HG03432 (cell line): ENCODE results near the gene ADGRG1.

Experiments used
- ATAC-seq: cut with Tn5 transposase; IDR thresholded peaks from one replicate; pipeline ENCODE4 v1.9.1; 2021; ENCODE audit warnings: mild to moderate bottlenecking, moderate library complexity; ENCODE audit not compliant: unreplicated experiment

The ADGRG1 gene

DNA sequence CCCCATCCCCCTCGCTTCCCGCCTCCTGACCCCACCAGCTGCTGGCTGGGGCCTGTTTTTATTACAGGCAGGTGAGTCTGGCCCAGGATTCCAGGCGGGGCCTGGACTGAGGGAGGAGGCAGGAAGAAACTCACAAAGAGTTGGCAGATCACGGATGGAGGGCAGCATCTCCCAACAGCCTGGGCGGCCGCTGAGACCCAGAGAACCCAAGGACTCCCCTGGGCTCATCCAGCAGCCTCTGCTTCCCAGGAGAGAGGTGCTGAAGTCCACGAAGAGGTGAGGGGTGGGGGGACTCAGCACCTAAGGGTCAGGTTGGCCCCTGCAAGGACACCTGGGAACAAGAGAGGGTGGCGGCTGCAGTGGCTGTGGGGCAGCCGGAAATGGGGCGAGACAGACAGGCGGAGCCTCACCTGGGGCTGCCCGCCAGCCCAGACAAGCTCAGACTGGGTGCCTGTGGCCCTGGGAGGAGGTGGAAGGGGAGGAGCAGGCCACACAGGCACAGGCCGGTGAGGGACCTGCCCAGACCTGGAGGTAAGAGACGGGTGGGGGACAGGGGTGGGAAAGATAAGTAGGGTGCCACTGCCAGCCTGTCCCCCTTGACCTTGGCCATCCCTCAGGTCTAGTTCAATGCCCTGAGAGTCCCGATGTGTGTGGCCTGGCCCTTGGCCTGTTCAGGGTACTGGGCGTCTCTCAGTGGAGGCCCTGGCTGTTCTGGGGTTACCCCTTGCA is 8.7 kb upstream of the ADGRG1 start:
- no peak for ATAC-seq

DNA sequence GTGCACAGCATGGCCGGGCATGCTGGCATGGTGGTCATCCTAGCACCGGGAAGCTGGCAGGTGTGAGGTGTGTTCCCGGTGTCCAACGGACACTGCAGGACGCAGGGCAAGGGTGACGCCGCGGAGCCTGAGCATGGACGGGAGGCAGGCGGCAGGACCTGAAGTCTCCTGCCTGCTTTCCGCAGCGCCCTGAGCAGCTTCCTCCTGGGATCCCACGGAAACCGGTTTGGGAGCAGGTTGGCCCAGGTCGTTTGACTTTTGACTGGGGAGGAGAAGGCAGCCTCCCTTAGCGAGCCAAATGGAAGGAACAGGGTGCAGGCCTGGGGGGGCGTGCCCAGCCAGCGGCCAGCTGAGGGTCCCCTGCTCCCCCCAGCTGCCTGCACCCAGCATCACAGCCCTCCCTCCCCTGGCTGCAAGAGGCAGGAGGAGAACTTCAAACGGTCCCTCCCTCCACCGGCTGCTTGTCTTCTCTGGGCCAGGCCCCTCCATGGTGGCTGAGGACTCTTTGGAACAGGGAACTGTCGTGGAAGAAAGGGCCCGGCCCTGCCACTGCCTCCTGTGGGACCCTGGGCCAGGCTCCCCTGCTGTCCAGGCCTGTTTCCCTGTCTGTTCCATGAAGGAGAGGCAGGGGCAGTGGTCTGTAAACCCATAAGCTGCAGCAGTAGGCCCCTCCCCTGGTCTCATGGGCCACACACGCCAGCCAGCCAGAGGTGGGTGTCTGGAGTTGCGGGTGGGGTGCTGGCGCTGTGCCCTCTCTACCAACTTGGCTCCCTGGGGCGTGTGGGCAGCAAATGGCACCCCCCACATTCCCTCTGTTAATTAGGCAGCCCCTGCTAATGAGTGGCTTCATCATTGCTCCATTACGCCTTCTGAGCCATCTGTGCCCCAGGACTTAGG is 7.8 kb upstream of the ADGRG1 start:
- ATAC-seq: no peak

DNA sequence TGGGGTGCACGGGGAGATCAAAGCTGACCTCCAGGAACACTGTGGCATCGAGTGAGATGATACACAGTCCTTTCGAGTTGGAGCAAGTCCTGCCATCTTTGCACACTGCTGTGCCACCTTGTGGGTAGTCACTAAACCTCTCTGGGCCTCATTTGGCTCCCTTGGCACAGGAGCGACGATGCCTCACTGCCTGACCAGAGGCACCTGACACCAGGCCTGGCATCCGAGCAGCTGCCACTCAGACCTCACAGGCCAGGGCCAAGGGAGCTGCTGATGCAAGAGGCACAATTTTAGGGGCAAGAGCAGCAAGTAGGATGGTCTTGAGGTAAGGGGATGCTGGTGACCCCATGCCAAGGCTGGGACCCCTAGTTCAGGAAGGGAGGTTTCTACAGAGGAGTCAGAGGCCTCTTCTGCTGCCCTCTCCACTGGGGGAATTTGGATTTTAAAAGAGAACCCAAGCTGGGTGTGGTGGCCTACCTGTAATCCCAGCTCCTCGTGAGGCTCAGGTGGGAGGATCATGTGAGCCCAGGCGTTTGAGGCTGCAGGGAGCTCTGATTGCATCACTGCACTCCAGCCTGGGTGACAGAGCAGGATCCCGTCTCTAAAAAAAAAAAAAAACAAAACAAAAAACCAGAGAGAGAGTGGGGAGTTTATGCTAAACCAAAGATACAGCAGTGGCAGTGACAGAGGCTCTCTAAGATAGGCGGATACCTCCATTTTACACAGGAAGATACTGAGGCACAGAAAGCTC is 6.7 kb upstream of the ADGRG1 start:
- no peak for ATAC-seq

DNA sequence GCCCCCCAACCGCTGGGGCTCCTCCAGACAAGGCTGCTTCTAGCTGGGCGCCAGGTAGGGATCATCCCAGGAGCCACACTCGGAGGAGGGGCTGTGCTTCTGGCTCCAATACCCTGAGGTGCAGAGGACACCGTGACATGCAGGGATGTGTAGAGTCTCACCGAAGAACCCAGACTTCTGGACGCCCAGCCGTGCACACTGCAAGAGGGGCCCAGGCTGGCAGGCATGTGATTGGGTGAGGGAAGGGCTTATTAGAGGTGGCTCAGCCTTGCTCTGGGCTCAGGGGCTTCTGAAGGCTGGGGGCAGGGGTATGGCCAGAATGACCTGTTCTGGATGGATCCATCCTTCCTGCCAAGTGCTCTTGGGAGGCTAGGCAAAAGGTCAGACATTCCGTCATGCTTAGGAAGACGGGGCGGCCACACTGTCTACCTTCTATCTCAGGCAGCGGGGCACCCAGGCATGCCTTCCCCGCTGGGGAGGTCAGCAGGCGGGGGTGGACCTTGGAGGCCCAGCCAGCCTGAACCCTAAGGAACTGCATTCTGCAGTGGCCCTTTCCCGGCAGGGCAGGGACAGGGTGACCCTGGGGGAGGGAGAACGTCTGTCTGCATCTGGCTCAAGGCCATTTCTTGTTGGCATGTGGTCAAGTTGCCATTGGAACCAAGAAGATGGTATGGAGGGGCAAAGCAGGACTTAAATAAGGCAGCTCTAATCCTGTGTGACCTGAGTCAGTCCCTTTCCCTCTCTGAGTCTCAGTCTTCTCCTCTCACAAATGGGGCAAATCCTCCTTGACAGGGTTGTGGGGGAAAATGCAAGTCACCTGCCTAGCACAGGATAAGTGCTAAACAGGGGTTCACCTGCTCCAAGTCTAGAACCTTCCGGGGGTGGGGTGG is 5.8 kb upstream of the ADGRG1 start:
- ATAC-seq: no peak

DNA sequence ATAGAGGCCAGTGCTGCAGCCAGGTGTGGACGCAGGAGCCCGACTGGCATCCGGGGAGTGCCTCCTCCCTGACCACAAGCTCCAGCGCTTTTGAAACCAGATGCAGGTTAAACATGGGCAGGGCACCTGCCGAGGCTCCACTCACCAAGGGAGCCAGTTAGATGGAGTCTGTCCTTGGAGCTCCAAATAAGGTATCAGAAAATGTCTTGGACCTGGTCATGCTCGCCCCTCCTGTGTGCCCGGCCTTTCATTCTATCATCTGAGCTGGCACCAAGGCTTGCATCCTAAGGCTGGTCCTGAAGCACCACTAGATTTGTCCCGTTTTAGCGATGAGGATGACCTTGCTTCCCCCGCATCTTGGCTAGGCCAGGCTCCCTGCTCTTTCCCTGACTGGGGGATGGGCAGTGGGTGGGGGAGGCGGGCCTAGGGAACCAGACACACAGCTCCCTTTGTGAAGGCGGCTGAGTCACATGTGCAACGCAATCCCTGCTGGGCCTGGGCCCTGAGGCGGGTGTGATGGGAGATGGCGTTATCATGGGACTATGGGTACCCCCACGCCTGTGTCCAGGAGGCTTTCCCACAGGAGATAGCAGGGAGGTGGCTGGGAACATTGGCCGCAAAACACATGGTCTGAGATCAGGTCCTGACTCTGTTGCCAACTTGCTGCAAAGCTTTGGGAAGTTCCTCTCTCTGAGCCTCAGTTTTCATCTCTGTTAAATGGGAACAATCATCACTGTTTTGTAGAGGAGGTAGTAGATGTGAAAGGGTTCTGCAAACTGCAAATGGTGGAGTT is 5.0 kb upstream of the ADGRG1 start:
- no peak for ATAC-seq

DNA sequence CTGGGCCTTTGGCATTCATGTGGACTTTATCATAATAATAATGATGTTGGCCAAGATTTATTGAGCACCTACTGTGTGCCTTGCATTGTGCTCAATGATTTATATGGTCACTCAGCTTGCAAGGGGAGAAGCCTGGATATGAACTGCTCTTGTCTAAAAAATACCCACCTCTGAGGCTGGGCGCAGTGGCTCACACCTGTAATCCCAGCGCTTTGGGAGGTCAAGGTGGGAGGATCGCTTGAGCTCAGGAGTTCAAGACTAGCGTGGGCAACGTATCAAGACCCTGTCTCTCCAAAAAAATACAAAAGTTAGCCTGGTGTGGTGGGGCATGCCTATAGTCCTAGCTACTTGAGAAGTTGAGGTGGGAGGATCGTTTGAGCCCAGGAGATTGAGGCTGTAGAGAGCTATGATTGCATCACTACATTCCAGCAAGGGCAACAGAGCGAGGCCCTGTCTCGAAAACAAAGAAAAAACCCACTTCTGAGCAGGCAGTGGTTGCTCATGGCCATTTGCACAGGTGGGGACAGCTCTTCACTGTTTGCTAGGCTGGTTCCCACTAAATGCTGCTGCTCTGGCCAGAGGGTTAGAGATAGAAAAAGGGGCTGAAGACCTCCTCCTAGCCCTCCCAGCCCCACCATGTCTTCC is 4.3 kb upstream of the ADGRG1 start:
- ATAC-seq: no peak

DNA sequence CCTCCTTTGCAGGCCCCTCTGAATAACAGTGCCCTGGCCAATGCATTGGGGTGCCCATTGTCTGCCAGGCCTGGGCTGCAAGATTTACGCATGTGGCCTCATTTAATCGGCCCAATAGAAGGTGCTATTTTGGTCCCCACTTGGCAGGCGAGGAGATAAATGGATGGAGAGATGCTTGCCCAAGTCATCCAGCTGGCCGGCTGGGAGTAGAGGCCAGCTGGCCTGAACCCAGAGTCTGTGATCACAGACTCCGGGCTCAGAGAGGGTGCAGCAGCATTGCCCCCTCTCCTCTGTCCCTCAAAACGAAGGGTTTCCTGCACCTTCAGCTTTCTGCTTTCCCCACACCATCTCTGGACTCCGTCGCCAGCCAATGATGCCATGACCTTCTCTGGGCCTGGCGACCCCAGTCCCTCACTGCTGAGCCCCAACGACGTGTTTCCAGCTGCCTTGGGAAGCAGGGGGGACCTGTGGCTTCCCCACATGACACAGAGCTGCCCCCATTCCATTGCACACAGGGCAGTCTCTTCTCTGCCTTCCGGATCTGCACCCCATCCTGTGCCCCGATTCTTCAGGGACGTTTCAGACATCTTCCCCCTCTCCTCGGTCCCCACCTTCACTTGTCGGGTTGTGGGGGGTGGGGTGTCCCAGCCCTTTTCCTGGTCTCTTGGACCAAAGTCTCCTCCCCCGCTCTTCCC is 3.5 kb upstream of the ADGRG1 start:
- no peak for ATAC-seq

DNA sequence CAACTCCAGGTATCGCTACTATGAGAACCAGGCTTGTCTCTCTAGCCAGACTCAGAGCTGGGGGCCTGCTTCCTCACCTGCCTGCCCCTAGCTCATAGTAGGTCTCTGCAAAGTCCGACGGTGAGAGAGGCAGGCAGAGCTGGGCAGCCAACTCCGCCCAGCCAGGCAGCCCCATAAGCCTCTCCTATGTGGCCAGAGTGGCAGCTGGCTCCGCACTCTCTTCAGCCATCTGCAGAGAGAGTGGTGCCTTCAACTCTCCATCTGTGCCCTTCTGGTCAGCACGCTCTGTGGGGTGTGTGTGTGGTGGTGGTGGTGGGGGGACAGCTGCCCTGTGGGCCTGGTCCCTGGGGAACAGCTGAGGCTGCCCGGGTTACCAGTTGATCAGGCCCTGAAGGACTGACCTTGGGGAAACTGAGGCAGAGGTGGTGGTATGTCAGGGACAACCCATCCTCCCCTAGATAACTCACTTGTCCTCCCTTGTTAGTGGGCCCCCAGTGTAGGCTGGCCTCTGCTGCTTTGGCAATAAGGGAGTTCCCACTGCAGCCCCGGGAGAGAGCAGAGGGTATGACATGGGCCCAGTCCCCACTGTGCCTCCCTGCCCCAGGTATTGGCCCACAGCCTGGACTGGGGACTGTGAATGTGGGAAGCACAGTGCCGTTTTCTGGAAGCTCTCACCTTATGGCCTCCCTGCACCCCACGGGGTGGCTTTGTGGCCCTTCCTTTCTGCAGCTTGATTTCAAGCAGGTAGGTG is 1.8 kb upstream of the ADGRG1 start:
- ATAC-seq: no peak

DNA sequence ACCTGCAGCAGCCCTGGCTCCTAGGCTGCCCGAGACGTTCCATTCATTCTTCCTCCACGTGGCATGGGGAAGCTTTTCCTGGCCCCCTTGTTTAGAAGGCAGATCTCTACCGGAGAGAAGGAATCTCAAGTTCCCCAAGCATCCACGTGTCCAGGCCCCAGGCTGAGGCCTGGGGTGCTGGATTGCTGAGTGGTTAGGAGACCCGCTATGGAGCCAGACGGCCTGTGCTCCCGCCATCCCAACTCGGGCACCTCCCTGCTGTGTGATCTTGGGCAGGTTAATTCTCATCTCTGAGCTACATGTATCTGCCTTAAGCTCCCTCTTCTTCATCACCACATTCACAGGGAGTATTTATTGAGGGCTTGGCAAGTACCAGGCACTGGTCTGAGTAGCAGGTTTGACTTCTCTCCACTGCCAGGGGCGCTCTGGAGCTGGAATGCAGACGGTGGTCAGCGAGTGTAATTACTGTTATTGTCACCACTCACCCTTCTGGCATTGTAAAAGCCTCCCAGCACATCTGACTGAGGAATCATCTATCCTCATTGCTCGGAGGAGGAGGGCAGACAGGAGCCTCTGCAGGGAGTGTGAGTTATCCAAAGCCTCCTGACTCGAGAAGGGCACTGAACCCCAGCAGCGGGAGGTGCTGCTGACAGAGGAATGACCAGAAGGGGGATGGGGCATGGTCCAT is 1.1 kb upstream of the ADGRG1 start:
- no peak for ATAC-seq

DNA sequence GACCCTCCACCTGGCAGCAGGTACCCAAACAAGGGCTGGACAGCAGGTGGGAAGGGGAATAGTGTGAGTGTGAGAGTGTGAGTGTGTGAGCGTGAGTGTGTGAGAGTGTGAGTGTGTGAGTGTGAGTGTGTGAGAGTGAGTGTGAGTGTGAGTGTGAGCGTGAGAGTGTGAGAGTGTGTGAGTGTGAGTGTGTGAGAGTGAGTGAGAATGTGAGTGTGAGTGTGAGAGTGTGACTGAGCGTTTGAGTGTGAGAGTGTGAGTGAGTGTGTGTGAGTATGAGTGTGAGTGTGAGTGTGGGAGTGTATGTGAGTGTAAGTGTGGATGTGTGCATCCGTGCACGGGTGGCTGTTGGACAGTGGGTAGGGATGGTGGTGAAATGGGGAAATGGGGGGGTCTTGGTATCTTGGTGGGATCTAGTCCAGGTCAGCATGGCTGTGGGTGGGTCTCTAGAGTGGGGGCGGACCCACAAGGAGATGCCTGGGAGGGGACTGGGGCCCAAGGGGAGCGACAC is 408 bp downstream of the ADGRG1 start:
- no peak for ATAC-seq

DNA sequence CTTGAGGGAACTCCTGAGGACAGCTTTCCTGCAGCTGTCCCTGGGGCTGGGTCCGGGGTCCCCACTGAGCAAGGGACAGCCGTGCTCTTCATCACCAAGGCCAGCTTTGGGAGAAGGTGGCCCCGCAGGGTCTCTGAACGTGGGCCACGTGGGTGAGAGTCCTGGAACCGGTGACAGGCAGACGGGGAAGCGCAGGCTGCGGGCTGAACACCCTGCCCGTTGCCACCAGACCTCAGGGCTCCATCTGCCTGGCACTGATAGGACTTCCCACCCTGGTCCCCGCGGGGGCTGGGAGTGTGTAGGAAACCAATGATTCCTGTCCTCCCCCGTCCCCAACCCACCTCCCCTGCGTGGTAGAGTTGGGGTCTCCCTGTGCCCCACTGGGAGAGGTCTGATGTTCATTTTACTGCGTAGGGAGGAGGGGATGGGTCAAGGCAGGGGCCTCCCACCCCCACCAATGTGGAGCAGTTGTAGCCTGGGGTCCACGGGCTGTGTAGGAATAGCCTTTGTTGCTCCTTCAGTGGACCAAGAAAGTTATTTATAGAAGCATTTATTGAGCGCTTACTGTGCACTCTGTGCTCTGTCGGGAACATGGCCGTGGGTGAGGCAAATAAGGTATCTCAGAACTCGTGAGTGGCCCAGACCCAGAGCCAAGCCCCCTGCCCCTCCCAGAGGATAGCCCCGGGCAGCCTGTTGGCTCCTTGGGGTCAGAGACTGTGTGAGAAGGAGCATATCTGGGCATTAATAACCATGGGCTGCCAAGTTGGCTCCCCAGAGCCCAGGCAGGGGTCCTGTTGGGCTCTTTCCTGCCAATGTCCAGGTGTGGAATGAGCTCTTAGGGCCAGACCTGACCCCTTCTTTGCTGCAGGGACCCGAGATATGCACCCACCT is 1.3 kb downstream of the ADGRG1 start:
- no peak for ATAC-seq

DNA sequence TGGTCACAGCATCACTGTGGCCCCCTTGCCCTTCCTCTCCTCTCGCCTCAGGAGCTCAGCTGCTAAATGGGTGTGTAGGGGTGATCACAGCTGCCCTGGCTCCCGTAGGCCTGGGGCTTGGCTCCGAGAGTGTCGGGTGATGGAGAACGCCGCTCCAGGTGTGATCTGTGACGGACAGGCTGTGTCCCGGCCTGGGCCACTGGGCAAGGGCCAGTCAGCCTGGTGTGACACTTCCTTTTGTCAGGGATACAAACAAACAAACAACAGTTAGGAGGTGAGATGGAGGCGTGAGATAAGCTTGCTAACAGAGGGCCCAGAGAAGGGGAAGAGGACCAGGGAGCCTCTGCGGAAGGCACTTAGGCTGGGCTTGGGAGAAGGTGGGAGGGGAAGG is 2.0 kb downstream of the ADGRG1 start:
- no peak for ATAC-seq

DNA sequence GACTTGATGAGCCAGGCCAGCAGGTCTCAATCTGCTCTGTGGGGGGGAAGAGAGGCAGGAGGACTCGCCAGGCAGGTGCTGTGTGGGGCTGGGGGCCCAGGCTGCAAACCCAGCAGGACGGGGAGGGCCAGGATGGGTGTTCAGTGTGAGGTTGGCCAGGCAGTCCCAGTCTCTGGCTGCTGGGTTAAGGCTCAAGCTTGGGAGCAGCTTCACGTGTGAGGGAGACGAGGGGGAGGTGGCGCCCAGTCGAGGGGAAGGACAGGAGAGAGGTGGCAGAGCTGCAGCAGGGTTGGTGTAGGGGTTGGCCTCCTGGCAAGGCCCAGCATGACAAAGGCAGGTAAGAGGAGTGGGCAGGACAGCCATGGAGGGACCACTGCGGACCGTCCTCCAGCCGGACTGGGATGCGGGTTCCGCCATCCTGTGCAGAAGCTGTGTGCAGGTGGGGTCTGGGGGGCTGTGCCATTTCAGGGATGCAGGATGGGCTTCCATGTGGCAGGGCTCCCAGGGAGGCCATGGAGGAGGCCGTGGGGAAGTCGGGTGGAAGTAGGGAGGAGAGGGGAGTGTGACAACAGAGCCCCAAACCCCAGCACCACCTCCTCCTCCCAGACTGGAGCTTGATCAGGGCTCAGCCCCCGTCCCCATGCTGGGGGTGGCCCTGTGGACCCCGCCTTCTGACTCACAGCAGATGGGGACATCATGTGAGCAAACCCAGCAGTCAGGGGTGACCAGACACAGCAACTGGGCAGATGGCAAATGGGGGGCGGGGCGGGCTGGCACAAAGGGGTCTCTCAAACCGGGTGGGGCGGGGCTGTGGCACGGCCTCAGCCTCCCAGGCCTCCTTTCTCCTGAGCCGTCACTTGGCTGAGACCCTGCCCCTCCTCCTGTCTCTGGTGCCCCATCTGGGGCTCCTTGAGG is 2.8 kb downstream of the ADGRG1 start:
- no peak for ATAC-seq

DNA sequence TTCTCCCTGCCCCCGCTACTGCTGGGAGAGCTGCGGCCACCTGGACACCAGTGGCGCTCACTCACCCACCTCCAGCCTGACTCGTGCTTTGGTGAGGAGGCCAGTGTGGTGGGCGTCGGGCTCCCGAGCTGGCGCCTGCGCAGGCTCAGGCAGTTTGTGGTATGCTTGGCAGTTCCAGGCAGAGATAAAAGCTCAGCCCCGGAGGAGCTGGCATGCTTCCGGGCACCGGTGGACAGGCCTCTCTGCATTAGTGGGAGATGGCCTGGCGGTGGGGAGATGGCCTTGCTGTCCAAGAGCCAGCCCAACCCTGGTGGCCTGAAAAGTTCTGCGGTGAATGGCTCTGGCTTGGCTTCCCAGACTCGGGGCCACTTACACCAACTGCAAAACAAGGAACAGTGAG is 4.1 kb downstream of the ADGRG1 start:
- no peak for ATAC-seq

DNA sequence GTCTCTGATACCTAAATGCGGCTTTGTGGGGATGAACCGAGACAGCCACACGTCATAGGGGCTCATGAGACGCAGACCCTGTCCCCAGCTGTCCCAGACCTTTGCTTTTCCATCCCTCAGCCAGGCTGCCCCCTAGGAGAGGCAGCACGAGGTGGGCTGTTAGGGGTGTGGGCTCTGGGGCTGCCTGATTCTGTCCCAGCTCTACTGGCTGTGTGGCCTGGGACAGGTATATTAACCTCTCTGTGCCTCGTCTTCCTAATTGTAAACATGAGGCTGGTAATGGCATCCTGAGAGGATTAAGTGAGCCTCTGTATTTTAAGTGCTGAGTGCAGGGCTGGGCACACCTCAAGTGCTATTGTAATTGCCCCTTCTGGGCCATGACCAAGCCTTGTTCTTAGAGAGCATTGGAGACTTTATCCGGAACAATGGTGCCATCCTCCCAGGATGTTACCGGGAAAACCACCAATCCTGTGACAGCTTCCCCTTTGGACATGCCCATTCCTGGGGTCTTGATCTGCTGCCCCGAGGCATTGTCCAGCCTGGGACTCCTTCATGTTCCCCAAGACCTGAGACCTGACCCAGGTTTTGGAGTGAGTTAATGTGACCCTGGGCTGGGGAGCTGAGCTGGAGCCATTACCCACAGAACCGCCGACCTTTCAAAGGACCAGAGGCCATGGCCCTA is 5.1 kb downstream of the ADGRG1 start:
- no peak for ATAC-seq
